Adrenal gland (tissue), 5 donors: ENCODE data around the gene EIF4G3.

Source experiments
- POLR2A ChIP-seq, 2 donors: fragments of 450-650 bp; IDR thresholded peaks; one replicate each; pipeline ENCODE4 v1.6.1; 2017; ENCODE audit warnings: antibody characterized with exemption in 2 of 2, mild to moderate bottlenecking in 2 of 2, moderate library complexity in 1 of 2
- TF ChIP-seq, protein P1 (sequence below), 6 experiments: fragments of 450-650 bp in 4 of 6; fragments of 200-600 bp in 2 of 6; sonication (generic) in 1 of 6; IDR thresholded peaks; 1 replicate in 5 of 6; 2 replicates in 1 of 6; pipeline versions ENCODE4 v1.5.1 to v1.8.0; 2016 to 2021; ENCODE audit warnings: antibody characterized with exemption in 6 of 6, mild to moderate bottlenecking in 2 of 6, moderate library complexity in 1 of 6
- donor health status: DM: no; HTN: no; CAD: no.

DNA sequence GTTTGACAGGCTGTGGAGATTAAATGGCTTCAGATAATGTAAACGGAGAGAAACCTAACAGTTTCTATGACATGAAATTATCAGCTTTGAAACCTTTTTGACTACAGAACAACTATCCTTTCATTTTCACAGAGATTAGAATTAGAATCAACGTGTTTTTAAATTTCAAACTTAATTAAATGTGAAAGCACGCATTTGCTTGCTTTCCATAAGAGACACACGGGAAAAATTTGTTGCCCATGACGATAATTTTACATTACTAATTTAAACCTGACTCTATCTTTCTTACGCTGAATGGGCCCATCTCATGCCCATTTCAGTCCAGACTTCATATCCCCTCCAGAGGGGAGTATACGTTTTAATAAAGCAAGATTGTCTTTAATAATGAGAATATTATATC is 297.9 kb downstream of the EIF4G3 start:
- TF ChIP-seq, protein P1, sequence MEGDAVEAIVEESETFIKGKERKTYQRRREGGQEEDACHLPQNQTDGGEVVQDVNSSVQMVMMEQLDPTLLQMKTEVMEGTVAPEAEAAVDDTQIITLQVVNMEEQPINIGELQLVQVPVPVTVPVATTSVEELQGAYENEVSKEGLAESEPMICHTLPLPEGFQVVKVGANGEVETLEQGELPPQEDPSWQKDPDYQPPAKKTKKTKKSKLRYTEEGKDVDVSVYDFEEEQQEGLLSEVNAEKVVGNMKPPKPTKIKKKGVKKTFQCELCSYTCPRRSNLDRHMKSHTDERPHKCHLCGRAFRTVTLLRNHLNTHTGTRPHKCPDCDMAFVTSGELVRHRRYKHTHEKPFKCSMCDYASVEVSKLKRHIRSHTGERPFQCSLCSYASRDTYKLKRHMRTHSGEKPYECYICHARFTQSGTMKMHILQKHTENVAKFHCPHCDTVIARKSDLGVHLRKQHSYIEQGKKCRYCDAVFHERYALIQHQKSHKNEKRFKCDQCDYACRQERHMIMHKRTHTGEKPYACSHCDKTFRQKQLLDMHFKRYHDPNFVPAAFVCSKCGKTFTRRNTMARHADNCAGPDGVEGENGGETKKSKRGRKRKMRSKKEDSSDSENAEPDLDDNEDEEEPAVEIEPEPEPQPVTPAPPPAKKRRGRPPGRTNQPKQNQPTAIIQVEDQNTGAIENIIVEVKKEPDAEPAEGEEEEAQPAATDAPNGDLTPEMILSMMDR (IDR thresholded peaks at IDR 0.05) = no peak
- TF ChIP-seq POLR2A (IDR thresholded peaks at IDR 0.05) = no peak
